Mesothelial cell of epicardium (in vitro differentiated cells): Measurements from ENCODE around the gene GRK5. TPM values are rescaled to one million over a fixed set of nuclear protein-coding genes. Genes with fewer than 3 reads are reported as not detected.
"Not testable (repeated sequence)": the region's sequence is repeated elsewhere in the genome, so short reads cannot be mapped to it uniquely, and the experiment has no call there.

Experiments
- DNase-seq, 2 experiments: peaks; one replicate each; pipeline ENCODE4 v3.0.0; 2021; ENCODE audit warnings: low spot score in 2 of 2; ENCODE audit not compliant: unreplicated experiment in 2 of 2
- H3K27ac Mint-ChIP-seq: 2 replicates; pipeline ENCODE4 v1.8.0; 2021; ENCODE audit warnings: mixed read lengths
- H3K27me3 Mint-ChIP-seq: 2 replicates; pipeline ENCODE4 v1.8.0; 2021; ENCODE audit warnings: low read depth, mixed read lengths
- H3K36me3 Mint-ChIP-seq: 2 replicates; pipeline ENCODE4 v1.8.0; 2021; ENCODE audit warnings: mixed read lengths
- H3K4me1 Mint-ChIP-seq: 2 replicates; pipeline ENCODE4 v1.8.0; 2021; ENCODE audit warnings: mixed read lengths
- H3K4me3 Mint-ChIP-seq: 2 replicates; pipeline ENCODE4 v1.8.0; 2021; ENCODE audit warnings: mild to moderate bottlenecking, moderate library complexity, mixed read lengths
- H3K9me3 Mint-ChIP-seq: 2 replicates; pipeline ENCODE4 v1.8.0; 2021; ENCODE audit warnings: mixed read lengths
- total RNA-seq: library from RNA; stranded (reverse); gene quantifications from 3 replicates; pipeline ENCODE4 v1.2.1, GENCODE V29; 2021
- TF ChIP-seq, protein P1 (sequence below): fragments of 200-600 bp; sonication (generic); IDR thresholded peaks from one replicate; pipeline ENCODE4 v1.5.0; 2021; ENCODE audit warnings: antibody characterized with exemption; ENCODE audit not compliant: unreplicated experiment

Gene GRK5
- total RNA-seq, 1 donor from 2014 or later = 14.5 TPM

DNA sequence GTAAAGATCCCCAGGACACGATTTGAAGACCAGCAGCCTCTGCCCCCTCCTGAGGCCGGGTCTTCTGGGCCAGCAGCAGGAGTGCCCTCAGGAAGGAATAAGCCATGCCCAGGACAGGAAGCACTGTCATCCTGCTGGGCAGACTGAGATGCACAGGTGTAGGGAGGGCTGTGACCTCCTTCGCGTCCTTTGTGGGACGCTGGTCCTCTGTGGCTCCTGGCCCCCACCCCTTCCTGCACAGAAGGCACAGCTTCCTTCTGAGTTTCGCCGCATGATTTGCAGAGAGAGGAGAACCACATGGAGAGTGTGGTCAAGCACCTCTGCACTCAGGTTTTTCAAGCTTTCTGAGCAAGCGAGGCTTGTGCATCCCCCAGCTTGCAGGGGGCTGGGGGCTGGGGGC lies 222.4 kb downstream of the GRK5 start:
- Mint-ChIP-seq H3K27me3 (no peaks in the 10 kb centered on the region), H3K27ac (no peak overlapping the region), H3K36me3 (peaks cover 13% of the 10 kb centered on the region), H3K4me1 (no peaks in the 10 kb centered on the region), H3K9me3 (peaks cover 13% of the 10 kb centered on the region), H3K4me3 (no peak overlapping the region)
- TF ChIP-seq, protein P1, sequence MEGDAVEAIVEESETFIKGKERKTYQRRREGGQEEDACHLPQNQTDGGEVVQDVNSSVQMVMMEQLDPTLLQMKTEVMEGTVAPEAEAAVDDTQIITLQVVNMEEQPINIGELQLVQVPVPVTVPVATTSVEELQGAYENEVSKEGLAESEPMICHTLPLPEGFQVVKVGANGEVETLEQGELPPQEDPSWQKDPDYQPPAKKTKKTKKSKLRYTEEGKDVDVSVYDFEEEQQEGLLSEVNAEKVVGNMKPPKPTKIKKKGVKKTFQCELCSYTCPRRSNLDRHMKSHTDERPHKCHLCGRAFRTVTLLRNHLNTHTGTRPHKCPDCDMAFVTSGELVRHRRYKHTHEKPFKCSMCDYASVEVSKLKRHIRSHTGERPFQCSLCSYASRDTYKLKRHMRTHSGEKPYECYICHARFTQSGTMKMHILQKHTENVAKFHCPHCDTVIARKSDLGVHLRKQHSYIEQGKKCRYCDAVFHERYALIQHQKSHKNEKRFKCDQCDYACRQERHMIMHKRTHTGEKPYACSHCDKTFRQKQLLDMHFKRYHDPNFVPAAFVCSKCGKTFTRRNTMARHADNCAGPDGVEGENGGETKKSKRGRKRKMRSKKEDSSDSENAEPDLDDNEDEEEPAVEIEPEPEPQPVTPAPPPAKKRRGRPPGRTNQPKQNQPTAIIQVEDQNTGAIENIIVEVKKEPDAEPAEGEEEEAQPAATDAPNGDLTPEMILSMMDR = no peak
- DNase-seq = no peak

DNA sequence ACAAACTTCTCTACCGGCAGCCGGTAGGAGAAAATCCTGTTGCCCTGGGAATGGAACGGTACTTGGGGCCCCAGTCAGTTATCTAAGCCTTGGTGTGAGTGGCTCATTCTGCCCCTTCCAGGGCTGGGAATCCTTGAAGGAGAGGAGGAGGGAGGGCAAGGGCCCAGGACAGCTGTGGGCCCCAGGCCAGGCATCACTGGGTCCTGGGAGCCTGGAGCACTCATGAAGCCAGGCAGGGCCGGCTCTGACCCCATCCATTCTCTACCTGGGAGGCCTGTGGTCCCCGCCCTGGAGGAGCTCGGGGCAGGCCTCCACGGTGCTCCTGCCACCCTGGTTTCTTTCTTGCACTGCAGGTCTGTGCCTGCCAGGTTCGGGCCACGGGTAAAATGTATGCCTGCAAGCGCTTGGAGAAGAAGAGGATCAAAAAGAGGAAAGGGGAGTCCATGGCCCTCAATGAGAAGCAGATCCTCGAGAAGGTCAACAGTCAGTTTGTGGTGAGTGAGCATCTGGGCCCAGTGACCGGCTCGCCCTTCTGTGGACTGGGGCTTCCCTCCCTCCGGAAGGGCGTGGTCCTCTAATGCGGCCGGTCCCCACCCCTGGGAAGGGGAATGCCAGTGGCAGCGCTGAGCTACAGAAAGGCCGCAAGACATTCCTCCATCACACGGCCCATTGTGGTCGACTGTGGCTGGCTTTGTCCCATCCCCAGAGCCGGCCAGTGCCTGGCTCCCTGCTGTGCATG lies 223.8 kb downstream of the GRK5 start:
- Mint-ChIP-seq H3K4me1 (no peaks in the 10 kb centered on the region), H3K9me3 (peaks cover 24% of the 10 kb centered on the region)

DNA sequence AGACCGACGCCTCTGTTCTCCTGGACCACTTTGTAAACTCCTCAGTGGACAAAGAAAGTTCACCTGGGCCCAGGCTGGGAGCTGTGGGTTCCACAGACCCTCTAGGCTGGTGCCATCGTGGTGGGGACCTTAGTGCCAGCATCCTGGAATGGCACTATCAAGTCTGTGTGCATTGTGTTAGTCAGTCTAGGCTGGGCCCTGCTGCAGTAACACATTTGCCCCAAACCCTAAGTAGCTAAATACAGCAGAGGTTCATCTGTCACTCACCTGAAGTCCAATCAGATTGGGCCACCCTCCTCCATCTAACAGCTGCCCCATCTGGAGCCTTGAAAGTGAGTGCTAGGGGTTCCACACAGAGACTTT lies 224.4 kb downstream of the GRK5 start:
- Mint-ChIP-seq H3K9me3 (peaks cover 24% of the 10 kb centered on the region), H3K27ac (no peak overlapping the region), H3K36me3 (peaks cover 22% of the 10 kb centered on the region), H3K4me3 (no peak overlapping the region), H3K27me3 (no peaks in the 10 kb centered on the region), H3K4me1 (no peaks in the 10 kb centered on the region)
- TF ChIP-seq, protein P1 = no peak
- DNase-seq = no peak

More for the DNA sequence above, 223.8 kb downstream of the GRK5 start:
- no peak for DNase-seq
- TF ChIP-seq, protein P1 = no peak
- peaks cover 22% of the 10 kb centered on the region for H3K36me3 Mint-ChIP-seq
- no peak overlapping the region for H3K4me3 Mint-ChIP-seq
- no peak overlapping the region for H3K27ac Mint-ChIP-seq
- H3K27me3 Mint-ChIP-seq = no peaks in the 10 kb centered on the region

DNA sequence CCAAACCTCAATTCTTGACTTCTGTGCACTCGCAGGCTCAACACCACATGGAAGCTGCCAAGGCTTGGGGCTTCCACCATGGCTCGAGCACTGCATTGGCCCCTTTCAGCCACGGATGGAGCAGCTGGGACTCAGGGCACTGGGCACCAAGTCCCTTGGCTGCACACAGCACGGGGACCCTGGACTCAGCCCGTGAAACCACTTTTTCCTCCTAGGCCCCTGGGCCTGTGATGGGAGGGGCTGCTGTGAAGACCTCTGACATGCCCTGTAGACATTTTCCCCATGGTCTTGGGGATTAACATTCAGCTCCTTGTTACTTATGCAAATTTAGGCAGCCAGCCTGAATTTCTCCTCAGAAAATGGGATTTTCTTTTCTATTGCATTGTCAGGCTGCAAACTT lies 227.6 kb downstream of the GRK5 start:
- not testable (repeated sequence) for H3K4me3 Mint-ChIP-seq, DNase-seq, H3K27me3 Mint-ChIP-seq, H3K27ac Mint-ChIP-seq, H3K4me1 Mint-ChIP-seq
- peaks cover 24% of the 10 kb centered on the region for H3K9me3 Mint-ChIP-seq
- peaks cover 22% of the 10 kb centered on the region for H3K36me3 Mint-ChIP-seq

DNA sequence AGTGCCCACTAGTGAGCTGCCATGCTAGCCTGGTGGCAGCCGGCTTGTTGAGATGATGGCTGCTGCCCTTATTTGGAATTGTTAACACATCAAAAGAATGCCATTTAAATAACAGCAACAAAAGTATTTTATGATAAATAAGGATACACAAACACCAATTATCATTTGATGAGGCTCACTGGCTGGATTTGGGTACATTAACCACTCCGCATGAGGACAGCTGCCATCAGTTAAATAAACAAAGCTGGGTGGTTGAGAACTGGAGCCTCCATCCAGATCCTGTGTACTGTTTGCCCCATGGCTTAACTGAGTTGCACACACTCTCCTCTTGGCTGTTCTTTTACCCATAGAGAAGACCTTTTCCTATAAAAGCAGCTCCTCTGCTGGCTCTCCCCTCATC lies 231.3 kb downstream of the GRK5 start:
- H3K27ac Mint-ChIP-seq = no peak overlapping the region
- no peaks in the 10 kb centered on the region for H3K27me3 Mint-ChIP-seq
- DNase-seq = no peak
- H3K4me1 Mint-ChIP-seq = no peaks in the 10 kb centered on the region
- no peak overlapping the region for H3K4me3 Mint-ChIP-seq
- TF ChIP-seq, protein P1 = no peak
- peaks cover 21% of the 10 kb centered on the region for H3K9me3 Mint-ChIP-seq
- peaks cover 19% of the 10 kb centered on the region for H3K36me3 Mint-ChIP-seq

DNA sequence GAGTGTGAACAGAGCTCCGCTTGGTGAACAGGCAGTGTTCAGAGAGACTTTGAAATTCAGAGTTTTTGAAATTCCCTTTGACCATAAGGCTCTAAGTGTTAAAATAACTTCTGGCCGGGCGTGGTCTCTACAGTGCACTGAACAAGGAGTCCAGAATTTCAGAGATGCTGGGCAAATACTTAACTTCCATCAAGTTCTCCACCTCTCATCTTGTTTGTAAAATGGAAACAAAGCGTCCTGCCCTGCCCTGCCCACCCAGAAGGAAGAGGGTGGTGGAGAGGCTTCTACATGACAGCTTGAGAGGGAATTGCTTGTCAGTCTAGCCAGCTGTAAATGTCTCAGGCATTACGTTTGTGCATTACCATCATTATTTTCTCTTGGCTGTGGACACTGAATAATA lies 232.6 kb downstream of the GRK5 start:
- Mint-ChIP-seq H3K4me1 (no peaks in the 10 kb centered on the region), H3K27me3 (no peaks in the 10 kb centered on the region), H3K9me3 (peaks cover 9% of the 10 kb centered on the region), H3K27ac (no peak overlapping the region), H3K36me3 (peaks cover 8% of the 10 kb centered on the region), H3K4me3 (no peak overlapping the region)
- DNase-seq = no peak
- TF ChIP-seq, protein P1 = no peak
